Measurements from ENCODE around the gene DHX9. TPM values are rescaled to one million over a fixed set of nuclear protein-coding genes. Genes with fewer than 3 reads are reported as not detected.

The DHX9 gene
- total and polyA plus RNA-seq, 9 of the 15 experiments (the other 6 are each of a cell fraction or from before 2014, with no cell fraction given) = 100 to 409 (median 294) TPM

DNA sequence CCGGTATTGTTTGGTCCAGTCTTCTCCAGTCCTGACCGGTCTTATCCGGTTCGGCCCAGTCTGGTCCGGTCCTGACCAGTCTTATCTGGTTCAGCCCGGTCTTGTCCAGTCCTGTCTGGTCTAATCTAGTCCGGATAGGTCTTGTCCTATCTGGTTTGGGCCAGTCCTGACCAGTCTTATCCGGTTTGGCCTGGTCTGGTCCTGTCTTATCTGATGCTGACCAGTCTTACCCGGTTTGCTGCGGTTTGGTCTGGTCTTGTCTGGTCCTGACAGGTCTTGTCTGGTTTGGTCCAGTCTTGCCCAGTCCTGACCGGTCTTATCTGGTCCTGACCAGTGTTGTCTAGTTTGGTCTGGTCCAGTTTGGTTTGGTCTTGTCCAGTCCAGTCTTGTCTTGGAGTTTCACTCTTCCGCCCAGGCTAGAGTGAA, 30.1 kb downstream of the DHX9 start (continued):
- TF ChIP-seq MBD2 (IDR thresholded peaks at IDR 0.05; ENCODE audit: borderline replicate concordance, low read depth) = no peak
- TF ChIP-seq, protein P1, sequence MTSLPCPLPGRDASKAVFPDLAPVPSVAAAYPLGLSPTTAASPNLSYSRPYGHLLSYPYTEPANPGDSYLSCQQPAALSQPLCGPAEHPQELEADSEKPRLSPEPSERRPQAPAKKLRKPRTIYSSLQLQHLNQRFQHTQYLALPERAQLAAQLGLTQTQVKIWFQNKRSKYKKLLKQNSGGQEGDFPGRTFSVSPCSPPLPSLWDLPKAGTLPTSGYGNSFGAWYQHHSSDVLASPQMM (CRISPR knock-in tag; IDR thresholded peaks at IDR 0.05) = no peak
- TF ChIP-seq ZNF780A (CRISPR knock-in tag; IDR thresholded peaks at IDR 0.05) = no peak
- no peak for TF ChIP-seq ZNF785 (CRISPR knock-in tag; IDR thresholded peaks at IDR 0.05)
- TF ChIP-seq, protein P2, sequence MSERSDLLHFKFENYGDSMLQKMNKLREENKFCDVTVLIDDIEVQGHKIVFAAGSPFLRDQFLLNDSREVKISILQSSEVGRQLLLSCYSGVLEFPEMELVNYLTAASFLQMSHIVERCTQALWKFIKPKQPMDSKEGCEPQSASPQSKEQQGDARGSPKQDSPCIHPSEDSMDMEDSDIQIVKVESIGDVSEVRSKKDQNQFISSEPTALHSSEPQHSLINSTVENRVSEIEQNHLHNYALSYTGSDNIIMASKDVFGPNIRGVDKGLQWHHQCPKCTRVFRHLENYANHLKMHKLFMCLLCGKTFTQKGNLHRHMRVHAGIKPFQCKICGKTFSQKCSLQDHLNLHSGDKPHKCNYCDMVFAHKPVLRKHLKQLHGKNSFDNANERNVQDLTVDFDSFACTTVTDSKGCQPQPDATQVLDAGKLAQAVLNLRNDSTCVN (CRISPR knock-in tag; IDR thresholded peaks at IDR 0.05) = no peak
- TF ChIP-seq, protein P3, sequence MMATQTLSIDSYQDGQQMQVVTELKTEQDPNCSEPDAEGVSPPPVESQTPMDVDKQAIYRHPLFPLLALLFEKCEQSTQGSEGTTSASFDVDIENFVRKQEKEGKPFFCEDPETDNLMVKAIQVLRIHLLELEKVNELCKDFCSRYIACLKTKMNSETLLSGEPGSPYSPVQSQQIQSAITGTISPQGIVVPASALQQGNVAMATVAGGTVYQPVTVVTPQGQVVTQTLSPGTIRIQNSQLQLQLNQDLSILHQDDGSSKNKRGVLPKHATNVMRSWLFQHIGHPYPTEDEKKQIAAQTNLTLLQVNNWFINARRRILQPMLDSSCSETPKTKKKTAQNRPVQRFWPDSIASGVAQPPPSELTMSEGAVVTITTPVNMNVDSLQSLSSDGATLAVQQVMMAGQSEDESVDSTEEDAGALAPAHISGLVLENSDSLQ (IDR thresholded peaks at IDR 0.05) = no peak
- no peak for TF ChIP-seq ZSCAN32 (CRISPR knock-in tag; IDR thresholded peaks at IDR 0.05)
- TF ChIP-seq, protein P4, sequence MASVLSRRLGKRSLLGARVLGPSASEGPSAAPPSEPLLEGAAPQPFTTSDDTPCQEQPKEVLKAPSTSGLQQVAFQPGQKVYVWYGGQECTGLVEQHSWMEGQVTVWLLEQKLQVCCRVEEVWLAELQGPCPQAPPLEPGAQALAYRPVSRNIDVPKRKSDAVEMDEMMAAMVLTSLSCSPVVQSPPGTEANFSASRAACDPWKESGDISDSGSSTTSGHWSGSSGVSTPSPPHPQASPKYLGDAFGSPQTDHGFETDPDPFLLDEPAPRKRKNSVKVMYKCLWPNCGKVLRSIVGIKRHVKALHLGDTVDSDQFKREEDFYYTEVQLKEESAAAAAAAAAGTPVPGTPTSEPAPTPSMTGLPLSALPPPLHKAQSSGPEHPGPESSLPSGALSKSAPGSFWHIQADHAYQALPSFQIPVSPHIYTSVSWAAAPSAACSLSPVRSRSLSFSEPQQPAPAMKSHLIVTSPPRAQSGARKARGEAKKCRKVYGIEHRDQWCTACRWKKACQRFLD (CRISPR knock-in tag; IDR thresholded peaks at IDR 0.05) = no peak
- TF ChIP-seq ZNF507 (tag; conservative IDR thresholded peaks at IDR 0.05) = no peak
- no peak for TF ChIP-seq KDM2B (CRISPR knock-in tag; IDR thresholded peaks at IDR 0.05)
- TF ChIP-seq TCF3 (CRISPR knock-in tag; IDR thresholded peaks at IDR 0.05) = peak; percentile 35; the same call in 1 of the 2 replicates
- peak; percentile 57 for TF ChIP-seq ADNP (tag; IDR thresholded peaks at IDR 0.05)
- no peak for TF ChIP-seq PHF8 (IDR thresholded peaks at IDR 0.05; ENCODE audit: borderline replicate concordance, low read length)
- TF ChIP-seq RBBP5 (IDR thresholded peaks at IDR 0.05; ENCODE audit: borderline replicate concordance, insufficient read depth, low read length, poor library complexity, severe bottlenecking) = no peak
- no peak for TF ChIP-seq ZZZ3 (IDR thresholded peaks at IDR 0.05)
- no peak for TF ChIP-seq CXXC5 (CRISPR knock-in tag; IDR thresholded peaks at IDR 0.05)
- no peak for TF ChIP-seq MTA1 (IDR thresholded peaks at IDR 0.05; ENCODE audit: borderline replicate concordance)
- TF ChIP-seq MEF2D (tag; conservative IDR thresholded peaks at IDR 0.05; ENCODE audit: low read depth) = no peak
- TF ChIP-seq, protein P5, sequence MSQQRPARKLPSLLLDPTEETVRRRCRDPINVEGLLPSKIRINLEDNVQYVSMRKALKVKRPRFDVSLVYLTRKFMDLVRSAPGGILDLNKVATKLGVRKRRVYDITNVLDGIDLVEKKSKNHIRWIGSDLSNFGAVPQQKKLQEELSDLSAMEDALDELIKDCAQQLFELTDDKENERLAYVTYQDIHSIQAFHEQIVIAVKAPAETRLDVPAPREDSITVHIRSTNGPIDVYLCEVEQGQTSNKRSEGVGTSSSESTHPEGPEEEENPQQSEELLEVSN (IDR thresholded peaks at IDR 0.05; ENCODE audit: borderline replicate concordance in 1 of 2, extremely low read depth in 1 of 2, insufficient read depth in 1 of 2, insufficient read length in 1 of 2, low read depth in 1 of 2, low read length in 1 of 2, poor library complexity in 1 of 2, severe bottlenecking in 1 of 2) = no peak
- TF ChIP-seq BRD4 (IDR thresholded peaks at IDR 0.05) = no peak
- no peak for TF ChIP-seq ZSCAN29 (IDR thresholded peaks at IDR 0.05)
- no peak for TF ChIP-seq RFX7 (CRISPR knock-in tag; IDR thresholded peaks at IDR 0.05)
- no peak for TF ChIP-seq NR2C1 (IDR thresholded peaks at IDR 0.05)
- 0 out of 2 replicates have a peak, but pooled peaks have one; percentile 17 for TF ChIP-seq NR2C1 (tag; IDR thresholded peaks at IDR 0.05)
- no peak for TF ChIP-seq TBP (optimal IDR thresholded peaks at IDR 0.05; ENCODE audit: low read depth, low read length)
- no peak for TF ChIP-seq XRCC4 (IDR thresholded peaks at IDR 0.05; ENCODE audit: extremely low read depth, insufficient read depth, insufficient read length)
- TF ChIP-seq SRSF9 (IDR thresholded peaks at IDR 0.05; ENCODE audit: borderline replicate concordance, low read depth, low read length) = no peak

Data from K562 (cell line).